ENCODE data around the gene F8. TPM values are rescaled to one million over a fixed set of nuclear protein-coding genes. Genes with fewer than 3 reads are reported as not detected.
A peak's percentile ranks its signal among the peaks of the same experiment; 100 is the strongest.

The F8 gene
- total RNA-seq (7.5 and 10.0 TPM in 2 replicates), polyA plus RNA-seq (3.2 and 4.5 TPM in 2 replicates)

DNA sequence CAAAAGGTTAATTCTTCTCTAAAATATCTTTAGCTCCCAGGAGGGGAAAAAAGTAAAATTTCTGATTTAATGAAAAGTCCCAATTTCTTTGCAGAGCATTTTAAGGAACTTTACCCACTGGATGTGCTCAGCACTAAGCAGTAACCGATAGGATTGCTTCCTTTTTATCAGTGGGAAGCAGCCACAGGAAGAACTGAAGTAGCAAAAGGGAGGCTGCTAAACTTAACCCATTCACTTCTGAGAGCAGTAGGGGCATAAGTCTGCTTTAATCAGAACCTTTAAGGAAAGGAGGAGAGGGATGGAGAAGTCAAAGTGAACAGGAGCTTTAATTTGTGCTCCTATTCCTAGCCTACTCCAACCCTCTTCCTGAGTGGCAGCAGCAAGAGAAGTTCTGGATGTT lies at the start of gene F8:
TSS of gene F8 (minus strand) at position 139 of the 400 bp plus-strand sequence. CDS start 171 bp downstream, outside the sequence.
- Histone ChIP-seq H3K4me1 (ENCODE audit: low read depth) (no peaks in the 10 kb centered on the region), H3K36me3 (no peaks in the 10 kb centered on the region), H3K27ac (no peak within 1 kb of the TSS), H3K27me3 (no peaks in the 10 kb centered on the region), H3K4me3 (no peak within 1 kb of the TSS), H3K9me3 (ENCODE audit: low read depth) (no peaks in the 10 kb centered on the region)
- DNase-seq (ENCODE audit: low read depth in 1 of 2, low spot score in 1 of 2), result no peak
- TF ChIP-seq, protein P1, sequence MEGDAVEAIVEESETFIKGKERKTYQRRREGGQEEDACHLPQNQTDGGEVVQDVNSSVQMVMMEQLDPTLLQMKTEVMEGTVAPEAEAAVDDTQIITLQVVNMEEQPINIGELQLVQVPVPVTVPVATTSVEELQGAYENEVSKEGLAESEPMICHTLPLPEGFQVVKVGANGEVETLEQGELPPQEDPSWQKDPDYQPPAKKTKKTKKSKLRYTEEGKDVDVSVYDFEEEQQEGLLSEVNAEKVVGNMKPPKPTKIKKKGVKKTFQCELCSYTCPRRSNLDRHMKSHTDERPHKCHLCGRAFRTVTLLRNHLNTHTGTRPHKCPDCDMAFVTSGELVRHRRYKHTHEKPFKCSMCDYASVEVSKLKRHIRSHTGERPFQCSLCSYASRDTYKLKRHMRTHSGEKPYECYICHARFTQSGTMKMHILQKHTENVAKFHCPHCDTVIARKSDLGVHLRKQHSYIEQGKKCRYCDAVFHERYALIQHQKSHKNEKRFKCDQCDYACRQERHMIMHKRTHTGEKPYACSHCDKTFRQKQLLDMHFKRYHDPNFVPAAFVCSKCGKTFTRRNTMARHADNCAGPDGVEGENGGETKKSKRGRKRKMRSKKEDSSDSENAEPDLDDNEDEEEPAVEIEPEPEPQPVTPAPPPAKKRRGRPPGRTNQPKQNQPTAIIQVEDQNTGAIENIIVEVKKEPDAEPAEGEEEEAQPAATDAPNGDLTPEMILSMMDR (IDR thresholded peaks at IDR 0.05; ENCODE audit: low read depth, low read length), result no peak

DNA sequence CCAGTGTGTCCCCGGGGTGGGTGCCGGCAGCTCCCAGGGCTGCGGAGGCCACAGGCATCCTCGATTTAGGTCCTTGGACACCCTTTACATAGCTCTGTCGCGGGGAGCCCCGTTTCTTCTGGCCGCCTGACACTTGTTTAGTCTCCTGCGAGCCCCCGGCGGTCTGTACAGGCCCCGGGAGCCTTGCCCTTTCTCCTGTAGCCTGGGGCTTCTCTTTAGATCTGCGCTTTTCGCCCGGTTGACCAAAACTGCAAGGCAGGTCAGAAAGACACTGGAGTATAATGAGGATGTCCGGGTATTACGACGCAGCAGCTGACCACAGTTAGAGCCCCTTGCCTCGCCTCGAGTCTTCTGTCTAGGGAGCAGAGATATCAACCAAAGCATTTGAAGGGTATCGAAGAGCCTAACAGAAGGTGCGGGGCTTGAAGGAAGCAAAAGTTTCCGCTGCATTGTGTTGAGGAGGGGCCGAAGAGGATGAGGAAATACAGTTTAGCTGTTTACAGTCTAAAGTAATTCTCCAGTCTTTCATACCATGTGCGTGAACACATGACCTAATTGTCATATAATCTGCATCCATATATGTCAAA lies 49.3 kb upstream of the F8 start:
- Histone ChIP-seq H3K4me1 (ENCODE audit: low read depth) (no peaks in the 10 kb centered on the region), H3K36me3 (no peaks in the 10 kb centered on the region), H3K27ac (peak overlapping the region; percentile 44), H3K4me3 (peak overlapping the region; percentile 57), H3K27me3 (no peaks in the 10 kb centered on the region), H3K9me3 (ENCODE audit: low read depth) (no peaks in the 10 kb centered on the region)
- DNase-seq (ENCODE audit: low read depth in 1 of 2, low spot score in 1 of 2), result no peak
- TF ChIP-seq, protein P1 (IDR thresholded peaks at IDR 0.05; ENCODE audit: low read depth, low read length), result no peak

GRCh38 chrX:155070975-155071693 lies 48.6 kb upstream of the F8 start, which contains the start of the genes BRCC3, CMC4 and MTCP1:
BRCC3 (plus strand) TSS chrX:155071508; CDS start chrX:155071528, 20 bp downstream.
CMC4 (minus strand) TSS chrX:155071136; CDS start chrX:155064023, 7,113 bp downstream.
MTCP1 (minus strand) TSS chrX:155071136; CDS start chrX:155066010, 5,126 bp downstream.
- Histone ChIP-seq H3K27me3 (no peaks in the 10 kb centered on the region), H3K9me3 (ENCODE audit: low read depth) (no peaks in the 10 kb centered on the region), H3K4me1 (ENCODE audit: low read depth) (no peaks in the 10 kb centered on the region), H3K4me3 (peak within 1 kb of the TSS; percentile 57), H3K27ac (peak within 1 kb of the TSS; percentile 63), H3K36me3 (no peaks in the 10 kb centered on the region)
- peak; percentile 83 to 88 for DNase-seq (ENCODE audit: low read depth in 1 of 2, low spot score in 1 of 2)
- TF ChIP-seq, protein P1 (IDR thresholded peaks at IDR 0.05; ENCODE audit: low read depth, low read length), result no peak

DNA sequence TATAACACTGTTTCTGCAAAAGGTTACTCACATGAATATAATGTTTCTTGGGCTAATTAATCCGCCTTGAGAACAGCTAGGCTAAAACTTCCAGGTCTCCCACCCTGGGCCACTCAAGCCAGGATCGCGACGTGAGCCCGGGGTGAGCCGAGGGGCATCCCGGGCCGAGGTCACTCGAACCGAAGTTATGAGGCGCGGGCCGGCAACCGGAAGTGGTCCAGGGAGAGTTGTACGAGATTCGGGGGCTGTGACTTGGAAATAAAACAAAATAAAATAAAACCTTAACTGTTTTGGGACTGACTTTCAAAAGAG lies 48.1 kb upstream of the F8 start:
- Histone ChIP-seq H3K4me1 (ENCODE audit: low read depth) (no peaks in the 10 kb centered on the region), H3K27me3 (no peaks in the 10 kb centered on the region), H3K36me3 (no peaks in the 10 kb centered on the region), H3K27ac (peak overlapping the region; percentile 63), H3K4me3 (peak overlapping the region; percentile 37), H3K9me3 (ENCODE audit: low read depth) (no peaks in the 10 kb centered on the region)
- TF ChIP-seq, protein P1 (IDR thresholded peaks at IDR 0.05; ENCODE audit: low read depth, low read length), result no peak
- DNase-seq (ENCODE audit: low read depth in 1 of 2, low spot score in 1 of 2), result no peak

DNA sequence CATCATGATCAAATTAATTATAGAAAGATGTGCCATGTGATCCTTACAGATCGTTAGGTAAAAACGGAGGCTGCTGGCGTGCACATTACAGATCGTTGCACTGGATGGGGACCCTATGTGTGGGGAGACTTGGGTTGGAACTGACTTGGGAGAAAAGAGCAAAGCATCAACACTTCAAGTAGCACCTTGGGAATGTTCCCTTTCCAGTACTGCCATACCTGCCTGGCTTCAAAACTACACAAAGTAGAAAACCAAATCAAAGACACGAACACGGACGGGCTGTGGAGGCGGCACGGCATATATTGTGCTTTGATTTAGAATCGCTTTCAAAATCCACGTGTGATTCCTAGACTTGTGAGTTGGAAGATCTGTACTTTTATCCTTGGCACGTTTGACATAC lies 47.5 kb upstream of the F8 start:
- TF ChIP-seq, protein P1 (IDR thresholded peaks at IDR 0.05; ENCODE audit: low read depth, low read length), result no peak
- no peak for DNase-seq (ENCODE audit: low read depth in 1 of 2, low spot score in 1 of 2)
- Histone ChIP-seq H3K27me3 (no peaks in the 10 kb centered on the region), H3K27ac (no peak overlapping the region), H3K9me3 (ENCODE audit: low read depth) (no peaks in the 10 kb centered on the region), H3K36me3 (no peaks in the 10 kb centered on the region), H3K4me1 (ENCODE audit: low read depth) (no peaks in the 10 kb centered on the region), H3K4me3 (peak overlapping the region; percentile 37)

All from cardiac muscle cell (in vitro differentiated cells and primary cell).